A673 (cell line): ENCODE data around the gene NARF. TPM values are rescaled to one million over a fixed set of nuclear protein-coding genes. Genes with fewer than 3 reads are reported as not detected.

Source experiments
- BruUV-seq: library from RNA; stranded (reverse); fragments of 400-500 nt; replicated peaks from 2 replicates; lab custom pipeline; 2021; lab: Mats Ljungman, UMichigan
- CTCF ChIA-PET: fragments of 300-600 bp; sonication (Branson Sonifier 250); formaldehyde crosslinking; loops from one replicate; lab custom pipeline; 2022; ENCODE audit warnings: antibody characterized with exemption; lab: Charles Lee
- POLR2A ChIA-PET: fragments of 300-600 bp; sonication (Branson Sonifier 250); formaldehyde crosslinking; loops from one replicate; lab custom pipeline; 2022; ENCODE audit warnings: antibody characterized with exemption; ENCODE audit not compliant: low non-redundant PET; lab: Charles Lee
- DNase-seq: peaks from one replicate; pipeline ENCODE4 v3.0.0-alpha.2; 2015; ENCODE audit warnings: low spot score
- H3K27ac ChIP-seq: fragments of 200-600 bp; sonication (generic); 2 replicates; pipeline ENCODE4 v1.5.1; 2016; ENCODE audit warnings: mixed run types, low read depth, mild to moderate bottlenecking, mixed read lengths, antibody characterized with exemption, low read length; ENCODE audit not compliant: poor library complexity, severe bottlenecking
- H3K27me3 ChIP-seq: fragments of 200-600 bp; sonication (generic); replicated peaks from 2 replicates; pipeline ENCODE4 v1.6.1; 2017; ENCODE audit warnings: mixed run types, low read depth, mild to moderate bottlenecking, mixed read lengths, antibody characterized with exemption, low read length; ENCODE audit not compliant: insufficient read depth, poor library complexity
- H3K36me3 ChIP-seq: fragments of 200-600 bp; sonication (generic); 2 replicates; pipeline ENCODE4 v1.6.1; 2016; ENCODE audit warnings: mixed run types, mild to moderate bottlenecking, mixed read lengths, antibody characterized with exemption, low read length; ENCODE audit not compliant: insufficient read depth, poor library complexity, severe bottlenecking
- H3K4me1 ChIP-seq: fragments of 200-600 bp; sonication (generic); 2 replicates; pipeline ENCODE4 v1.6.1; 2017; ENCODE audit warnings: mixed run types, mild to moderate bottlenecking, mixed read lengths, antibody characterized with exemption, low read length; ENCODE audit not compliant: insufficient read depth, poor library complexity, severe bottlenecking
- H3K4me3 ChIP-seq: fragments of 200-600 bp; sonication (generic); 2 replicates; pipeline ENCODE4 v1.5.1; 2016; ENCODE audit warnings: low read depth, mixed run types, mild to moderate bottlenecking, mixed read lengths, low read length; ENCODE audit not compliant: poor library complexity, severe bottlenecking
- H3K9me3 ChIP-seq: fragments of 200-600 bp; sonication (generic); 2 replicates; pipeline ENCODE4 v1.6.1; 2016; ENCODE audit warnings: mixed run types, low read depth, mild to moderate bottlenecking, mixed read lengths, antibody characterized with exemption, low read length; ENCODE audit not compliant: poor library complexity, severe bottlenecking
- CTCF ChIP-seq: fragments of 300-800, 200-600 bp; sonication (generic); conservative IDR thresholded peaks from 2 replicates; pipeline ENCODE4 v1.5.1; 2017; ENCODE audit warnings: low read depth, mild to moderate bottlenecking, antibody characterized with exemption, low read length, moderate library complexity, mixed read lengths
- EZH2 ChIP-seq: fragments of 200-600 bp; sonication (generic); IDR thresholded peaks from 2 replicates; pipeline ENCODE4 v1.6.1; 2017; ENCODE audit warnings: borderline replicate concordance, low read depth, mild to moderate bottlenecking, mixed read lengths, antibody characterized with exemption, low read length; ENCODE audit not compliant: poor library complexity, severe bottlenecking
- intact Hi-C: fragments of 100-400 bp; cut with micrococcal nuclease; formaldehyde crosslinking; loops from one replicate; pipeline ENCODE4 v1.10.0; 2022; ENCODE audit not compliant: unreplicated experiment
- total RNA-seq: library from RNA; stranded (reverse); gene quantifications from 2 replicates; pipeline ENCODE4 v1.2.3, GENCODE V29; 2021

NARF gene
- total RNA-seq, 1 experiment from 2014 or later, result 74.1 TPM

DNA sequence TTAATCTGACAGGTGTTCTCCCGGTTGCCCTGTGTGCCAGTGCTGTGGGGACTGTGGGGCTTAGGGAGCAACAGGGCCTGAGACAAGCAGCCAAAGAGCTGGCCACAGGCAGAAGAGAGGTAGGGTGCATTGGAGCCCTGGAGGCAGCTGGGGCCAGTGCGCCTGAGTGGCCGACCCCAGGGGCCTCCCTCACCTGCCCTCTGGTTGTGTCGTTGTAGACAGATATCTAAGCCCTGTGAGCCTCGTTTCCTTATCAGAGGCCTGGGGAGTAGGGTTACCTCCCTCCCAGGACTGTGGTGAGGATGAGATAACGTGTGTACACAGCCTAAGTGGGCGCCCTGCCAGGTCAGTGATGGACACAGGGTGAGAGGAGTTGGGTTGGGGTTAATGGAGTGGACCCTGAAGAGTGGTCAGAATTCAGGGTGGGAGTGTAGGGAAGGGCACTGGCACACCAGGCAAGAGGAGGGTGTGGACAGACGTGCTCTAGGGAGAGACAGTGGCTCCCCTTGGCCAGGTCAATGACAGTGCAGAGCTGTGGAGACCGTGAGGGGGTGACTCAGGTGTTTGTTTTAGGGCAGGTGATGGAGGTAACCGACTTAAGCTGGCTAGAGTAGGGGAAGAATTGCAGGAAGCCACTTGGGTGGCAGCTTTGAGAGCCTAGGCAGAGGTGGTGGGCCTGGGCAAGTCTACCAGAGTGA, 3.4 kb downstream of the NARF start:
- ChIA-PET POLR2A (no interaction called here), CTCF (no interaction called here)
- H3K4me1 ChIP-seq, result peaks cover 8% of the 10 kb centered on the region
- no peak overlapping the region for H3K4me3 ChIP-seq
- no peaks in the 10 kb centered on the region for H3K27me3 ChIP-seq
- TF ChIP-seq CTCF (no peak), EZH2 (no peak)
- no peak for DNase-seq
- intact Hi-C loops, result no loop called here
- H3K27ac ChIP-seq, result no peak overlapping the region
- peaks cover 46% of the 10 kb centered on the region for H3K36me3 ChIP-seq
- no peaks in the 10 kb centered on the region for H3K9me3 ChIP-seq
- no TSS peak for BruUV-seq

DNA sequence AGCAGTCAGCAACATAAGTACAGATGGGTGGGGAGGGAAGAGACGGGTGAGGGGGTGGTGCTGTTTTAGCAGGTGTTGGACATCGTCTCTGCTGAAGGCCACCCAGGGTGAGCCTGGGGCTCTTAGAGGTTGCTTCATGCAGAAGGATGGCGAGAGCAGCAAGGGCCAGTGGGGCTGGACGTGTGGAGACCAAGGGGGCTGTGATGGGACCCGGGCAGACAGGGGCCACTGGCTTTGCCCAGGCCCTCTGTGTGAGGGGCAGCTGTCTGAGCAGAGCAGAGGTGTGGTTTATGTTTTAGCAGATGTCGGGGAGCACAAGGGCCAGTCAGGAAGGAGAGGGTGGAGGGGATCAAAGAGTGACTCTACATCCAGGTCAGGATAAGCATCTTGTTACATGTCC, 4.8 kb downstream of the NARF start:
- peaks cover 47% of the 10 kb centered on the region for H3K36me3 ChIP-seq
- DNase-seq, result no peak
- no peaks in the 10 kb centered on the region for H3K27me3 ChIP-seq
- H3K4me1 ChIP-seq, result no peaks in the 10 kb centered on the region
- H3K4me3 ChIP-seq, result no peak overlapping the region
- H3K9me3 ChIP-seq, result no peaks in the 10 kb centered on the region
- ChIA-PET POLR2A (no interaction called here), CTCF (no interaction called here)
- TF ChIP-seq EZH2, result no peak
- TF ChIP-seq CTCF, result no peak
- no TSS peak for BruUV-seq
- intact Hi-C loops, result no loop called here
- H3K27ac ChIP-seq, result no peak overlapping the region

DNA sequence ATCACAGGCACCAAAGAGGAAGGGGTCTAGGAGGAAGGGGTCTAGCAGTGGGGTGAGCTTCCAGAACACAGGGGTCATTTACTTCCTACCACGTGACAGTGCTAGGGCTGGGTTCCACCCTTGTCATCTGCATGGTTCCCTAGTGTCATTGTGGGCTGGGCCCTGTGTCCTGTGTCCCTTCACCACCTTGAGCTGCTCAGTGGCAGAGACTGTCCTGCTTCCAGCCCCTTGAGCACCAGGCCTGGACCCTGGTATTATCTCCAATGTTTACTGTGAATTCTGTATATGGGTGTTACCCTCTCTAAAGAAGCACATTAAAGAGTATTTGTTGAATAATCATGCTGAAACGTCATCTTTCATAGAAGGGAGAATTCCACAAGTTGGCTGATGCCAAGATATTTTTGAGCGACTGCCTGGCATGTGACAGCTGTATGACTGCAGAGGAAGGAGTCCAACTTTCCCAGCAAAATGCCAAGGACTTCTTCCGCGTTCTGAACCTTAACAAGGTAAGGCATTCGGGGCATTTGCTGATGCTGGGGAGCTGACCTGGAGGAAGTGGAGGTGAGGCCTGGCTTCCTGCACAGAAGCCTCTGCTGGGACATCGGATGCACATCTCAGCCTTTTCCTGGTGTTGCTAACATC, 5.5 kb downstream of the NARF start:
- Histone ChIP-seq H3K4me3 (no peak overlapping the region), H3K36me3 (peaks cover 53% of the 10 kb centered on the region), H3K27me3 (no peaks in the 10 kb centered on the region), H3K4me1 (no peaks in the 10 kb centered on the region), H3K9me3 (no peaks in the 10 kb centered on the region), H3K27ac (no peak overlapping the region)
- intact Hi-C loops, result no loop called here
- no peak for TF ChIP-seq EZH2
- CTCF ChIA-PET, result no interaction called here
- POLR2A ChIA-PET, result no interaction called here
- no TSS peak for BruUV-seq
- DNase-seq, result no peak

DNA sequence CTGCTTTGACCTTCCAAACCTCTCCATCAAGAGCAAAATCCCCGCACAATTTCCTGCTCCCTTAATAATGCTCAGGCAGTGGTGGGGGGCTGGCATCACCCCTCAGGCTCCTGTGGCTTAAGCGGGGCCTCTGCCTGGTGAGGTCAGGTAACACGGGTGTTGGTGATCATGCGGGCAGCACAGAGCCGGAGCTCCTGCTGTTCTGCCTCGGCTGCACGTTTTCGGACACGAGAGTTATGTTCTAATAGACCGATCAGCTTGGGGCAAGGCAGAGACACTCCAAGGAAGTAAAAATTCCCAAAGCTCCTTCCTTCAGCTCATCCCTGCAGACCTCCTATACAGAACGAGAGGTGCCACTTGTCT, 6.0 kb downstream of the NARF start:
- no peak for TF ChIP-seq EZH2
- no peak for TF ChIP-seq CTCF
- no peaks in the 10 kb centered on the region for H3K4me1 ChIP-seq
- H3K36me3 ChIP-seq, result peaks cover 55% of the 10 kb centered on the region
- no TSS peak for BruUV-seq
- no peak overlapping the region for H3K4me3 ChIP-seq
- no peaks in the 10 kb centered on the region for H3K9me3 ChIP-seq
- intact Hi-C loops, result no loop called here
- no peaks in the 10 kb centered on the region for H3K27me3 ChIP-seq
- ChIA-PET POLR2A (no interaction called here), CTCF (no interaction called here)
- DNase-seq, result no peak
- H3K27ac ChIP-seq, result no peak overlapping the region
